H9 (cell line): ENCODE results near the gene AGMO. TPM values are rescaled to one million over a fixed set of nuclear protein-coding genes. Genes with fewer than 3 reads are reported as not detected.

Experiments used
- DNase-seq: peaks from one replicate; pipeline ENCODE4 v3.0.0-alpha.2; 2017
- H2AFZ ChIP-seq: one replicate; pipeline ENCODE4 v1.6.1; 2013; ENCODE audit warnings: mild to moderate bottlenecking, low read length, control low read depth, moderate library complexity
- H2AK5ac ChIP-seq: 2 replicates; pipeline ENCODE4 v1.6.1; 2013; ENCODE audit warnings: low read length, control low read depth, mixed read lengths; ENCODE audit not compliant: insufficient read length
- H2BK120ac ChIP-seq: one replicate; pipeline ENCODE4 v1.6.1; 2013; ENCODE audit warnings: low read depth, mild to moderate bottlenecking, low read length, control low read depth, inconsistent platforms; ENCODE audit not compliant: poor library complexity, severe bottlenecking
- H2BK12ac ChIP-seq: 2 replicates; pipeline ENCODE4 v1.6.1; 2013; ENCODE audit warnings: low read length, control low read depth, mixed read lengths, low read depth; ENCODE audit not compliant: insufficient read length
- H2BK15ac ChIP-seq: 2 replicates; pipeline ENCODE4 v1.6.1; 2013; ENCODE audit warnings: low read depth, low read length, control low read depth
- H2BK20ac ChIP-seq: one replicate; pipeline ENCODE4 v1.6.1; 2013; ENCODE audit warnings: low read depth, mild to moderate bottlenecking, low read length, control low read depth, inconsistent platforms; ENCODE audit not compliant: poor library complexity, severe bottlenecking
- H2BK5ac ChIP-seq: 2 replicates; pipeline ENCODE4 v1.6.1; 2013; ENCODE audit warnings: low read length, control low read depth, mixed read lengths; ENCODE audit not compliant: insufficient read length
- H3K14ac ChIP-seq: 2 replicates; pipeline ENCODE4 v1.6.1; 2013; ENCODE audit warnings: low read length, control low read depth; ENCODE audit not compliant: insufficient read depth
- H3K18ac ChIP-seq: 2 replicates; pipeline ENCODE4 v1.6.1; 2013; ENCODE audit warnings: low read depth, mild to moderate bottlenecking, mixed read lengths, low read length, control low read depth; ENCODE audit not compliant: insufficient read length
- H3K23ac ChIP-seq: 2 replicates; pipeline ENCODE4 v1.6.1; 2013; ENCODE audit warnings: low read length, control low read depth, mixed read lengths, low read depth; ENCODE audit not compliant: insufficient read length
- H3K23me2 ChIP-seq: 2 replicates; pipeline ENCODE4 v1.6.1; 2013; ENCODE audit warnings: low read depth, mild to moderate bottlenecking, mixed read lengths, low read length, control low read depth; ENCODE audit not compliant: insufficient read length, poor library complexity, severe bottlenecking
- H3K27ac ChIP-seq: 2 replicates; pipeline ENCODE4 v1.5.1; 2013; ENCODE audit warnings: low read length, control low read depth, mixed read lengths, low read depth; ENCODE audit not compliant: insufficient read length
- H3K27me3 ChIP-seq: 2 replicates; pipeline ENCODE4 v1.6.1; 2013; ENCODE audit warnings: low read length, control low read depth, inconsistent platforms; ENCODE audit not compliant: insufficient read depth
- H3K4ac ChIP-seq: 2 replicates; pipeline ENCODE4 v1.6.1; 2013; ENCODE audit warnings: low read depth, mild to moderate bottlenecking, control low read depth, inconsistent platforms, low read length, moderate library complexity
- H3K4me1 ChIP-seq: 2 replicates; pipeline ENCODE4 v1.6.1; 2013; ENCODE audit warnings: low read length, control low read depth, inconsistent platforms; ENCODE audit not compliant: insufficient read depth
- H3K4me2 ChIP-seq: 2 replicates; pipeline ENCODE4 v1.6.1; 2013; ENCODE audit warnings: low read length, control low read depth, mixed read lengths; ENCODE audit not compliant: insufficient read length, insufficient read depth
- H3K56ac ChIP-seq: 2 replicates; pipeline ENCODE4 v1.6.1; 2013; ENCODE audit warnings: low read depth, mild to moderate bottlenecking, mixed read lengths, low read length, control low read depth; ENCODE audit not compliant: insufficient read length
- H3K79me1 ChIP-seq: 2 replicates; pipeline ENCODE4 v1.6.1; 2013; ENCODE audit warnings: low read depth, mild to moderate bottlenecking, moderate library complexity, low read length, control low read depth, inconsistent platforms; ENCODE audit not compliant: insufficient read depth, poor library complexity, severe bottlenecking
- H3K79me2 ChIP-seq: 2 replicates; pipeline ENCODE4 v1.6.1; 2013; ENCODE audit warnings: low read length, control low read depth, inconsistent platforms; ENCODE audit not compliant: insufficient read depth
- H3K9ac ChIP-seq: 2 replicates; pipeline ENCODE4 v1.6.1; 2013; ENCODE audit warnings: low read length, control low read depth, mixed read lengths; ENCODE audit not compliant: insufficient read length; ENCODE audit errors: extremely low read depth
- H3K9me3 ChIP-seq: one replicate; pipeline ENCODE4 v1.6.1; 2013; ENCODE audit warnings: low read depth, low read length, inconsistent platforms; ENCODE audit not compliant: control insufficient read depth
- H3T11ph ChIP-seq: one replicate; pipeline ENCODE4 v1.6.1; 2013; ENCODE audit warnings: mild to moderate bottlenecking, low read length, control low read depth, inconsistent platforms
- H4K20me1 ChIP-seq: one replicate; pipeline ENCODE4 v1.6.1; 2013; ENCODE audit not compliant: control insufficient read depth, insufficient read length, insufficient read depth
- H4K5ac ChIP-seq: 2 replicates; pipeline ENCODE4 v1.6.1; 2013; ENCODE audit warnings: low read depth, mild to moderate bottlenecking, mixed read lengths, low read length, control low read depth; ENCODE audit not compliant: insufficient read length
- H4K8ac ChIP-seq: replicated peaks from 2 replicates; pipeline ENCODE4 v1.6.1; 2013; ENCODE audit warnings: low read length, control low read depth, mixed read lengths, low read depth; ENCODE audit not compliant: insufficient read length
- H4K91ac ChIP-seq: 2 replicates; pipeline ENCODE4 v1.6.1; 2013; ENCODE audit warnings: low read depth, mild to moderate bottlenecking, moderate library complexity, mixed read lengths, low read length, control low read depth; ENCODE audit not compliant: insufficient read length
- H3K27ac Mint-ChIP-seq, 3 experiments: 2 replicates in 2 of 3; 3 replicates in 1 of 3; pipeline ENCODE4 v1.8.0; 2020 to 2021; ENCODE audit warnings: mixed read lengths in 3 of 3, mild to moderate bottlenecking in 1 of 3, moderate library complexity in 1 of 3
- H3K27me3 Mint-ChIP-seq: 2 replicates; pipeline ENCODE4 v1.8.0; 2021; ENCODE audit warnings: low read depth, mild to moderate bottlenecking, moderate library complexity, mixed read lengths
- H3K36me3 Mint-ChIP-seq, 3 experiments: 2 replicates in 2 of 3; 3 replicates in 1 of 3; pipeline ENCODE4 v1.8.0; 2020 to 2021; ENCODE audit warnings: low read depth in 3 of 3, mixed read lengths in 3 of 3; ENCODE audit not compliant: insufficient read depth in 1 of 3
- H3K4me1 Mint-ChIP-seq, 2 experiments: 2 replicates each; pipeline ENCODE4 v1.8.0; 2020; ENCODE audit warnings: mixed read lengths in 2 of 2
- H3K4me3 Mint-ChIP-seq, 2 experiments: 2 replicates in 1 of 2; 3 replicates in 1 of 2; pipeline ENCODE4 v1.8.0; 2020 to 2021; ENCODE audit warnings: mild to moderate bottlenecking in 2 of 2, mixed read lengths in 2 of 2, moderate library complexity in 1 of 2
- H3K9me3 Mint-ChIP-seq, 2 experiments: 2 replicates in 1 of 2; 3 replicates in 1 of 2; pipeline ENCODE4 v1.8.0; 2020; ENCODE audit warnings: mild to moderate bottlenecking in 2 of 2, mixed read lengths in 2 of 2, moderate library complexity in 1 of 2
- CTCF ChIP-seq: fragments of 200-600 bp; sonication (generic); conservative IDR thresholded peaks from 3 replicates; pipeline ENCODE4 v1.8.0; 2021; ENCODE audit warnings: antibody characterized with exemption, mild to moderate bottlenecking
- WGBS: extraction: QIAGEN DNeasy Blood & Tissue Kit; methylation state at CpG from one replicate; pipeline ENCODE4 v1.1.7; 2013; ENCODE audit warnings: missing lambda C conversion rate, low lambda C conversion rate, mixed read lengths; ENCODE audit not compliant: insufficient read length; ENCODE audit errors: extremely low coverage; 5-methylcytosine and 5-hydroxymethylcytosine counted together
- total RNA-seq: library from RNA; stranded (reverse); gene quantifications from 2 replicates; pipeline ENCODE4 v1.2.1, GENCODE V29; 2021

The AGMO gene
- total RNA-seq, 1 experiment from 2014 or later: 0.70 TPM

GRCh38 chr7:15459018-15459615 lies 102.7 kb downstream of the AGMO start:
- no peaks in the 10 kb centered on the region for H3K4me1 ChIP-seq
- H2AK5ac ChIP-seq: no peak overlapping the region
- peak overlapping the region in 1 of 3 experiments; percentile 42; a peak in 1 of 7 replicates for H3K27ac Mint-ChIP-seq
- no peak overlapping the region for H4K8ac ChIP-seq
- no peak for TF ChIP-seq CTCF
- H2BK12ac ChIP-seq: no peak overlapping the region
- H2BK20ac ChIP-seq: no peak overlapping the region
- H3T11ph ChIP-seq: no peak overlapping the region
- no peaks in the 10 kb centered on the region for H3K36me3 Mint-ChIP-seq
- H2BK120ac ChIP-seq: no peak overlapping the region
- no peak for DNase-seq
- no peaks in the 10 kb centered on the region for H3K9me3 Mint-ChIP-seq
- no peaks in the 10 kb centered on the region for H3K27me3 ChIP-seq
- no peak overlapping the region for H2BK15ac ChIP-seq
- no peaks in the 10 kb centered on the region for H3K79me1 ChIP-seq
- H2BK5ac ChIP-seq: no peak overlapping the region
- no peak overlapping the region for H3K4me3 Mint-ChIP-seq
- WGBS: no CpG with 5 or more reads among the region's 6 CpGs
- H3K4me2 ChIP-seq: no peak overlapping the region
- no peaks in the 10 kb centered on the region for H4K20me1 ChIP-seq
- H3K23ac ChIP-seq: no peak overlapping the region
- H3K23me2 ChIP-seq: no peaks in the 10 kb centered on the region
- H3K27ac ChIP-seq: no peak overlapping the region
- H2AFZ ChIP-seq: no peak overlapping the region
- H3K9ac ChIP-seq: no peak overlapping the region
- H3K14ac ChIP-seq: no peak overlapping the region
- no peak overlapping the region for H3K4ac ChIP-seq
- H3K9me3 ChIP-seq: no peaks in the 10 kb centered on the region
- H4K5ac ChIP-seq: no peak overlapping the region
- H3K27me3 Mint-ChIP-seq: no peaks in the 10 kb centered on the region
- H3K4me1 Mint-ChIP-seq: no peaks in the 10 kb centered on the region
- no peak overlapping the region for H3K56ac ChIP-seq
- H4K91ac ChIP-seq: no peak overlapping the region
- no peaks in the 10 kb centered on the region for H3K79me2 ChIP-seq
- H3K18ac ChIP-seq: no peak overlapping the region
